Spinal cord (tissue), 10 donors: ENCODE measurements around the gene HAGH. TPM values are rescaled to one million over a fixed set of nuclear protein-coding genes. Genes with fewer than 3 reads are reported as not detected.

Source experiments
- DNase-seq, 6 donors: peaks; one replicate each; pipeline versions ENCODE4 v3.0.0 to v3.0.0-alpha.2; 2013 to 2015; ENCODE audit warnings: low spot score in 6 of 6, low read depth in 4 of 6
- H3K27ac ChIP-seq: one replicate; pipeline ENCODE4 v1.5.1; 2013; ENCODE audit warnings: low read depth, low read length, control low read depth
- H3K27me3 ChIP-seq: one replicate; pipeline ENCODE4 v1.6.1; 2013; ENCODE audit warnings: low read length; ENCODE audit not compliant: control insufficient read depth, insufficient read depth
- H3K36me3 ChIP-seq: one replicate; pipeline ENCODE4 v1.6.1; 2013; ENCODE audit warnings: low read length; ENCODE audit not compliant: control insufficient read depth, insufficient read depth
- H3K4me1 ChIP-seq: one replicate; pipeline ENCODE4 v1.6.1; 2013; ENCODE audit warnings: low read length; ENCODE audit not compliant: control insufficient read depth, insufficient read depth
- H3K4me3 ChIP-seq: one replicate; pipeline ENCODE4 v1.5.1; 2013; ENCODE audit warnings: low read depth, low read length, control low read depth
- H3K9me3 ChIP-seq: one replicate; pipeline ENCODE4 v1.6.1; 2013; ENCODE audit warnings: low read length; ENCODE audit not compliant: control insufficient read depth, insufficient read depth
- WGBS: methylation state at CpG from one replicate; pipeline ENCODE4 v1.1.5; 2013; ENCODE audit warnings: missing lambda C conversion rate; ENCODE audit not compliant: insufficient coverage; 5-methylcytosine and 5-hydroxymethylcytosine counted together
- polyA plus RNA-seq, 2 donors: library from polyadenylated mRNA; unstranded; fragments of 120-200 nt; gene quantifications; one replicate each; pipeline ENCODE4 v1.2.1, GENCODE V29; 2013; ENCODE audit not compliant: insufficient read length in 2 of 2
- total RNA-seq, 2 donors: library from RNA; depleted of rRNA in 1 of 2; stranded (reverse); fragments of 120-200 nt in 1 of 2; fragments of >200 nt in 1 of 2; gene quantifications; one replicate each; pipeline versions ENCODE4 v1.2.3 to v1.2.4, GENCODE V29; 2013 to 2014
- donor health status: healthy.

HAGH gene
- total and polyA plus RNA-seq, 4 donors, result 68.6 to 99.3 (median 90.8) TPM

DNA sequence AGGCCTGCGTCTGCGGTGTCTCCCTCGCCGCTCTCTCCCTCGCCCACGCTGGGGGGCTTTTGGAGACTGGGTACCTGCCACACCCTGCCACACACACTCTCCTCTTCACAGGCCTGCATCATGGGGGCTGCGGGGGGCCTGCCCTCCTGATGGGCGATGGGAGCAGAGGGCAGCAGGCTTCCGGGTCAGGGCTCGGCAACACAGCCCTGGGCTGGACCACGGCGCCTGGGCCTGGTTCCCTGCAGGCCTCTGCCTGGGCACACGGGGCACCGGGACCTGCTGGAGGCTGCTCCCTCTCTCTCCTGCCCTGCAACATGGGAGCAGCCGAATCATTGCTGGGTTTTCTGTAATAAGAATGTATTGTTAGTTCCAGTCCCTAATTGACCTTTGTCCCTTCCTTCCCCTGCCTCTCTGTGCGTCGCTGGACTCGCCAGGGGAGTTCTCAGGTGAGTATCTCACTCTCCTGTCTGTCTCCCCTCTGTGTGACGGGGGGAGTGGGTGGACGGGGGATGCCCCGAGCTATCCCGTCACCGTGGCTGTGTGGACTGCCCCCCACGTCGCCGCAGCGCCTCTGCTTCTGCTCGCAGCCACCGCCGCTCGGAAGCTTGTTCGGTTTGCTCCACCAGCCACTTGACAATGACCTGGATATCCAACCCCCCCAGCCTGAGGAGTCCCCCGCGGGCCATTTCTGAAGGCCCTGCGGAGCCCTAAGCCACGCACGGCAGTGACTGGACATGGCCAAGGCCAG, 68.7 kb downstream of the HAGH start:
- H3K27me3 ChIP-seq, result no peaks in the 10 kb centered on the region
- H3K4me1 ChIP-seq, result peaks cover 5% of the 10 kb centered on the region
- DNase-seq, result no peak
- no peaks in the 10 kb centered on the region for H3K9me3 ChIP-seq
- H3K4me3 ChIP-seq, result no peak overlapping the region
- H3K27ac ChIP-seq, result no peak overlapping the region
- WGBS, result 91% methylated on average over 31 of the region's 37 CpGs
- peaks cover 92% of the 10 kb centered on the region for H3K36me3 ChIP-seq

Other genes with a start within 250 kb of the HAGH start
- gene IFT140, start 214.8 kb downstream of the HAGH start, total RNA-seq, result 10 to 100 TPM; 21.2 to 37.1 TPM
- 10 to 100 TPM; 32.9 to 41.6 TPM for gene IFT140, start 214.8 kb downstream of the HAGH start, polyA plus RNA-seq
- 10 to 100 TPM in 1 of 2 donors, 1 to 10 TPM in 1; 7.9 to 16.4 TPM for gene CRAMP1, start 214.5 kb downstream of the HAGH start, total RNA-seq
- 10 to 100 TPM; 19.2 to 24.4 TPM for gene CRAMP1, start 214.5 kb downstream of the HAGH start, polyA plus RNA-seq
- gene JPT2, start 148.5 kb downstream of the HAGH start, total RNA-seq, result 10 to 100 TPM; 24.4 to 45.8 TPM
- gene JPT2, start 148.5 kb downstream of the HAGH start, polyA plus RNA-seq, result 10 to 100 TPM; 38.5 to 39.7 TPM
- gene MAPK8IP3, start 120.6 kb downstream of the HAGH start, total RNA-seq, result 10 to 100 TPM; 53.3 to 72.6 TPM
- 100 to 1,000 TPM; 113 to 137 TPM for gene MAPK8IP3, start 120.6 kb downstream of the HAGH start, polyA plus RNA-seq
- gene NME3, start 55.3 kb downstream of the HAGH start, total RNA-seq, result 10 to 100 TPM; 21.6 to 76.7 TPM
- gene NME3, start 55.3 kb downstream of the HAGH start, polyA plus RNA-seq, result 10 to 100 TPM; 83.2 to 86.2 TPM
- 10 to 100 TPM in 1 of 2 donors, 1 to 10 TPM in 1; 6.5 to 15.0 TPM for gene EME2, start 54.0 kb downstream of the HAGH start, total RNA-seq
- gene EME2, start 54.0 kb downstream of the HAGH start, polyA plus RNA-seq, result 10 to 100 TPM; 17.8 to 20.7 TPM
- gene MRPS34, start 53.7 kb downstream of the HAGH start, total RNA-seq, result 10 to 100 TPM; 22.9 to 76.7 TPM
- gene MRPS34, start 53.7 kb downstream of the HAGH start, polyA plus RNA-seq, result 10 to 100 TPM; 80.8 to 86.5 TPM
- 10 to 100 TPM; 25.8 to 55.5 TPM for gene SPSB3, start 44.3 kb downstream of the HAGH start, total RNA-seq
- gene SPSB3, start 44.3 kb downstream of the HAGH start, polyA plus RNA-seq, result 10 to 100 TPM; 49.3 to 55.6 TPM
- 10 to 100 TPM; 24.7 to 64.4 TPM for gene NUBP2, start 43.9 kb downstream of the HAGH start, total RNA-seq
- 10 to 100 TPM; 71.1 to 80.4 TPM for gene NUBP2, start 43.9 kb downstream of the HAGH start, polyA plus RNA-seq
- gene IGFALS, start 33.1 kb downstream of the HAGH start, total RNA-seq, result under 1 TPM in 1 of 2 donors, not detected in 1; 0.39 TPM
- gene IGFALS, start 33.1 kb downstream of the HAGH start, polyA plus RNA-seq, result 1 to 10 TPM in 1 of 2 donors, under 1 TPM in 1; 0.33 to 1.3 TPM
- 10 to 100 TPM; 35.6 to 38.5 TPM for gene FAHD1, start 381 bp upstream of the HAGH start, total RNA-seq
- 10 to 100 TPM; 29.8 to 39.0 TPM for gene FAHD1, start 381 bp upstream of the HAGH start, polyA plus RNA-seq
- gene MEIOB, start 45.3 kb upstream of the HAGH start, total RNA-seq, result 1 to 10 TPM in 1 of 2 donors, under 1 TPM in 1; 0.83 to 2.6 TPM
- gene MEIOB, start 45.3 kb upstream of the HAGH start, polyA plus RNA-seq, result 1 to 10 TPM; 1.4 to 1.7 TPM
- not detected for gene HS3ST6, start 91.6 kb upstream of the HAGH start, total RNA-seq
- gene HS3ST6, start 91.6 kb upstream of the HAGH start, polyA plus RNA-seq, result not detected
- 10 to 100 TPM; 10.0 to 10.3 TPM for gene MSRB1, start 116.4 kb upstream of the HAGH start, total RNA-seq
- gene MSRB1, start 116.4 kb upstream of the HAGH start, polyA plus RNA-seq, result 10 to 100 TPM; 24.5 to 25.8 TPM
- gene RPL3L, start 127.9 kb upstream of the HAGH start, total RNA-seq, result under 1 TPM in 1 of 2 donors, not detected in 1; 0.06 TPM
- under 1 TPM in 1 of 2 donors, not detected in 1; 0.32 TPM for gene RPL3L, start 127.9 kb upstream of the HAGH start, polyA plus RNA-seq
- gene NDUFB10, start 132.7 kb upstream of the HAGH start, total RNA-seq, result 100 to 1,000 TPM in 1 of 2 donors, 10 to 100 TPM in 1; 78.7 to 146 TPM
- 100 to 1,000 TPM; 170 to 178 TPM for gene NDUFB10, start 132.7 kb upstream of the HAGH start, polyA plus RNA-seq
- 1,000 to 10,000 TPM in 1 of 2 donors, 100 to 1,000 TPM in 1; 682 to 1,440 TPM for gene RPS2, start 138.0 kb upstream of the HAGH start, total RNA-seq
- gene RPS2, start 138.0 kb upstream of the HAGH start, polyA plus RNA-seq, result 1,000 to 10,000 TPM; 1,742 to 1,957 TPM
- gene RNF151, start 140.0 kb upstream of the HAGH start, total RNA-seq, result not detected
- gene RNF151, start 140.0 kb upstream of the HAGH start, polyA plus RNA-seq, result not detected
- gene TBL3, start 145.2 kb upstream of the HAGH start, total RNA-seq, result 10 to 100 TPM; 12.9 to 31.4 TPM
- 10 to 100 TPM; 32.1 to 39.0 TPM for gene TBL3, start 145.2 kb upstream of the HAGH start, polyA plus RNA-seq
- gene NOXO1, start 154.6 kb upstream of the HAGH start, total RNA-seq, result under 1 TPM; 0.40 to 0.72 TPM
- gene NOXO1, start 154.6 kb upstream of the HAGH start, polyA plus RNA-seq, result 1 to 10 TPM; 1.6 to 1.7 TPM
- gene GFER, start 157.4 kb upstream of the HAGH start, total RNA-seq, result 10 to 100 TPM in 1 of 2 donors, 1 to 10 TPM in 1; 7.2 to 24.3 TPM
- 10 to 100 TPM; 34.0 to 36.1 TPM for gene GFER, start 157.4 kb upstream of the HAGH start, polyA plus RNA-seq
- 10 to 100 TPM; 20.1 to 71.0 TPM for gene SYNGR3, start 163.1 kb upstream of the HAGH start, total RNA-seq
- 100 to 1,000 TPM; 109 to 111 TPM for gene SYNGR3, start 163.1 kb upstream of the HAGH start, polyA plus RNA-seq
- gene ZNF598, start 183.0 kb upstream of the HAGH start, total RNA-seq, result 1 to 10 TPM; 5.4 to 8.2 TPM
- gene ZNF598, start 183.0 kb upstream of the HAGH start, polyA plus RNA-seq, result 10 to 100 TPM; 28.8 to 31.7 TPM
- 1 to 10 TPM in 1 of 2 donors, under 1 TPM in 1; 0.20 to 2.3 TPM for gene NPW, start 193.0 kb upstream of the HAGH start, total RNA-seq
- 1 to 10 TPM in 1 of 2 donors, under 1 TPM in 1; 0.49 to 4.9 TPM for gene NPW, start 193.0 kb upstream of the HAGH start, polyA plus RNA-seq
- 10 to 100 TPM; 25.6 to 52.0 TPM for gene NHERF2, start 200.1 kb upstream of the HAGH start, total RNA-seq
- gene NHERF2, start 200.1 kb upstream of the HAGH start, polyA plus RNA-seq, result 10 to 100 TPM; 83.5 to 95.7 TPM
- 10 to 100 TPM; 19.7 to 42.1 TPM for gene NTHL1, start 221.0 kb upstream of the HAGH start, total RNA-seq
- 10 to 100 TPM; 34.3 to 40.1 TPM for gene NTHL1, start 221.0 kb upstream of the HAGH start, polyA plus RNA-seq
- 10 to 100 TPM; 39.6 to 65.8 TPM for gene TSC2, start 221.2 kb upstream of the HAGH start, total RNA-seq
- 100 to 1,000 TPM; 168 to 231 TPM for gene TSC2, start 221.2 kb upstream of the HAGH start, polyA plus RNA-seq